Activated effector memory CD4-positive, alpha-beta T cell treated with anti-CD3 and anti-CD28 coated beads, Interleukin-2, amount 50 U/mL, for 16 hours (primary cell): ENCODE measurements around the gene ZFYVE28.

Experiments used
- DNase-seq: peaks from one replicate; pipeline ENCODE4 v3.0.0-alpha.2; 2020

The ZFYVE28 gene

DNA sequence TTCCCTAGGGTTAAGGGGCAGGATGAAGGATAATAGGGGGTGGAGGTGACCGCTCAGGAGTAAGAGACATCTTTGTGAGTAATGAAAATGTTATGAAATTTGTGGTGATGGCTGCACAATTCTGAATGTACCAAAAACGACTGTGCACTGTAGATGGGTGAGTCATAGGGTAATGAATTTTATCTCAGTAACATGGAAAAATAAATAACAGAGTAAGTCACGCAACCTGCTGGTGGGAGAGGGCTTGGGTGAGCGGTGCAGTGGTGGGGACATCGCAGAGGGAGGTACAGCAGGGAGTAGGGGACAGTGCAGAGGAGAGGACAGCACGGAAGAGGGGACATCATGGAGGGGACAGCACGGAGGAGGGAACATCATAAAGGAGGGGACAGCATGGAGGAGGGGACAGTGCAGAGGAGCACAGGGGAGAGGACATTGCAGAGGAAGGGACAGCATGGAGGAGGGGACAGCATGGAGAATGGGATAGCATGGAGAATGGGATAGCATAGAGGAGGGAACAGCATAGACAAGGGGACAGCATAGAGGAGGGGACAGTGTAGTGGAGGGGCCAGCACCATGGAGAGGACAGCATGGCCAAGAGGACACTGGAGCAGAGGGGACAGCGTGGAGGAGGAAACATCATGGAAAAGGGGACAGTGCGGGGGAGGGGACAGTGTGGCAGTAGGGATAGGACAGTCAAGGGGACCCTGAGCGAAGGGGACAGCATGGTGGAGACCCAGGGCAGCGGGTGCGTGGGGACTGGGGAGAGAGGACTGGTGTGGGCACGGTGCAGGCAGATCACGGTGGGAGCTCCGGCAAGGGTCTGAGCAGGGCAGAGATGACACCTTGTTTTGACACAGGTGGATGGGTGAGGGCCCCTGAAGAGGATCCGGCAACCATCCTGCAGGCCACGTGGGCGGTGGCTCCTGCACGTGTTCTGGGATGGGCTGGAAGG is 88.1 kb downstream of the ZFYVE28 start:
- no peak for DNase-seq

DNA sequence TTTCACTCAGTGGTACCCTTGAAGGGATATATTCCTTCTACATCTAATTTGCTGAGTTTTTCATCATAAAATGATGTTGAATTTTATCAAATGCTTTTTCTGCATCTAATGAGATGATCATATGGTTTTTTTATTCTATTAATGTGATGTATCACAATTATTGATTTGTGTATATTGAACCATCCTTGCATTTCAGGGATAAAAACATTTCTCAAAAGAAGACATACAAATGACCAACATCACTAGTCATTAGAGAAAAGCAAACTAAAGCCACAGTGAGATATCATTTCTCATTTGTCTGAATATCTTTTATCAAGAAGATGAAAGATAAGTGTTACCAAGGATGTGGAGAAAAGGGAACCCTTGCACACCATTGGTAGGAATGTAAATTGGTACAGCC is 90.9 kb downstream of the ZFYVE28 start:
- no peak for DNase-seq

DNA sequence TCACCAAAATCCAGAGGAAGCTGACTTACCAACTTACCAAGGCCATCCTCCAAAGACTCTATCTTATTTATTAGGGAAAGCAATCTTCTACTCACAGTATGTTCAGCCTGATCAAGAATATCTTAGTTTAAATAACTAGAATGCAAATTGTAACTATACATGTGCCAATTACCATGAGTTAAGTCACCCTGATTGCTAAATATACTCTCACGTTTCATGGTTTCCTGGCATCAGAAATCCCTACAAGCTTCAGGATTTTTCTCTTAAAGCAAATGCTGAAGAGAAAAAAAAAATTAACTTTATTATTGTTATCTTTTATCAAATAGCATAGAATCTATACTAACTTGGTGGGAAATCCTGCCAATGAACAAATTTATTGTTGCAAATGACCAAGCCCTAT is 93.6 kb downstream of the ZFYVE28 start:
- DNase-seq: no peak

DNA sequence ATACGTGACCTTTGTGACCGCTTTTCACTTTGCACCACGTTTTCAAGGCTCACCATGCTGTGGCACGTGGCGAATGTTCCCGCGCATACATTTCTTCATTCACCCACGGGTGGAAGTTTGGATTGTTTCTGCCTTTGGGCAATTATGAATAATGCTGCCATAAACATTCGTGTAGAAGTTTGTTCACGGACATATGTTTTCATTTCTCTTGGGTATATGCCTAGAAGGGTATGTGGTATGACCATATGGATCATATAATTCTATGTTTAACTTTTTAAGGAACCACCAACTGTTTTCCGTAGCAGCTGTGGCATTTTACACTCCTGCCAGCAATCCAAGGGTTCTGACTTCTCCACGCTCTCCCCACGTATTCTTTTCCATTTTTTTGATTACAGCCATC is 95.6 kb downstream of the ZFYVE28 start:
- no peak for DNase-seq

DNA sequence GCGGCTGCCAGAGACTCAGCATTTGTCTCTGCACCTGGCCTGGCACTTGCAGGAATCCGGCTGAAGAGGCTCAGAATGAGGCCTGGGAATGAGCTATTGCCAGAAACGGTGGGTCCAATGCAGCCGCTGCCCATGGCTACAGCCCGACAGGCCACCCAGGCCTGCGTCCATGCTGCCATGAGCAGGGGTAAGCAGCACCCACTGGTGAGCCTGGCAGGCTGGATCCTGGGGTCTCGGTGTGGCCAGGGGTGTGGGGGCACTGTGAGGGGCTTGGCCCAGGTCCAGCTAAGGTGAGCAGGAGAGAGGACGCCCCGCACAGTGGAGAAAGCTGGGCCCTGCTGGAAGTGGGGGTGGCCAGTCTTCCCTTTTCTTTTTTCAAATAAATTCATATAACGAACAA is 96.2 kb downstream of the ZFYVE28 start:
- DNase-seq: no peak

DNA sequence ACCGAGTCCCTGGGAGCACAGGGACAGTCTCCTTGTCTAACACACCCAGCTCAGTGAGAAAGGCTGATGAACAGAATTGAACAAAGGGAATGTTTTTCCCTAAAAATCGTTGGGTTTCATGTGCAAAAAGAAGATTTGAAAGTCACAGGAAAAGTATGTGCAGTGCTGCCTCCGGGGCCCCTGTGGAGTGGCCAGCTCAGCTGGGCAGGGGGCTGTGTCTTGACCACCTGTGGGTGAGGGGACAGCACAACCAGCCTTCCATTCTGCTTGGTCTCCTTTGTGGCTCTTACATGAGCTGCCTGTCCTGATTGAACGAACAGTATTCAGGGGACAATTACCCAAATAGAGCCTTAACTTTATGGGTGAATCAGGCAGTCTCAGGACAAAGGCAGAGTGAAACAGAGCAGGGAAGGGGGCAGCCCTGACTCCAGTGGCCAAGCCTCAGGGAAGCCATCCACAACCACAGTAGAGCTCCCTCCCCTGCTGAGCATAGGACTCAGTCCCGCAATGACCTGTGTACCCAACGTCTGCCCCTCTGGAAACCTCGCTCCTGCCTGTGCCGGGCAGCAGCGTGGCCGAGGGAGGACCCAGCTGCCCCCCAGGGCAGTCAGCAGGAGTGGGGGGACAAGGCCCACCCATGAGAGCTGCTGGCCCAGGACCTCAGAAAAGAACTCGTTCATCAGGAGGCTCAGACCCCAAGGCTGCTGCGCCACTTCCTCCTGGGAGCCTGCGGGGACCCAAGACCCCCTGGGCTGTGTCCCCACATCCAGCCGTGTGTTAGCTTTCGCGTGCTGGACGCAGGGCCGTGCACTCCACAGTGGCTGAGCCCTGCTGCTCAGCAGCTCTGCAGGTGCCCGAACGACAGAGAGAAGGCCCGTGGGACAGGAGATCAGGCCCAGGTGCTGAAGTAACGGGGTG is 96.9 kb downstream of the ZFYVE28 start:
- no peak for DNase-seq

DNA sequence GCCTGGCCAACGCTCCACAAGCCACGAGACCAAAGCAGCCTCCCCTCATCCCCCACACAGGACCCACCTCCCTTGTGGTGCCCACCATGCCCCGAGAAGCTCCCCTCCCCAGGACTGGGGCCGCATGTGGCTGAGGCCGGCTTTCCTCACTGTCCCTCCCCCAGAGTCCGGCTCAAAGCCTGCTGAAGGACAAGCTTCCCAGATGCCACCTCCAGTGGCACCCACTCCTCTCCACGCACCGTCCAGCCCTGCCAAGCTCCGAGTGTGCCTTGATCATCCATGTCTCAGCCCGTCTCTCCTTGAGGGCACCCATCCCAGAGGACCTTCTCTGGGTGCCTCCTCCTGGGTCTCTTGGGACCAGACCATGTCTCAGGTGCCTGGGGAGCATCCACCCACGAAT is 97.7 kb downstream of the ZFYVE28 start:
- no peak for DNase-seq

DNA sequence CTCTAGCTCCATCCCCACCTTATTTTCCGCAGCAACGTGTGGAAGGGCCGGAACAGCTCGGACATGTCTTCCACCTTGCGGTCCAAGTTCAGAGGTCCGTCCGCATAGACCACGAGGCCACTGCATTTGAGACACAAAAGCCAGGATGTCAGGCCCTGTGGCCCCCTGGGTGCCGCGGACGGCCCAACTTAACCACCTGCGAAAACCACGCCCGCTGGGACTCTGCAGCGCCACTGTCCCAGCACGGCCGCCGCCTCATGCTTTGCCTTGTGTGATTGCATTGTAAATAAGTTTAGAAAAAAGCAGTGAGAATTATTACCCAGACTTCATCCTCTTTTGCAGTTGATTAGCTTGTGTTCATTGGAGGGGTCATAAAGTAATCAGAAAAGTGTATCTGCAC is 98.3 kb downstream of the ZFYVE28 start:
- DNase-seq: no peak

DNA sequence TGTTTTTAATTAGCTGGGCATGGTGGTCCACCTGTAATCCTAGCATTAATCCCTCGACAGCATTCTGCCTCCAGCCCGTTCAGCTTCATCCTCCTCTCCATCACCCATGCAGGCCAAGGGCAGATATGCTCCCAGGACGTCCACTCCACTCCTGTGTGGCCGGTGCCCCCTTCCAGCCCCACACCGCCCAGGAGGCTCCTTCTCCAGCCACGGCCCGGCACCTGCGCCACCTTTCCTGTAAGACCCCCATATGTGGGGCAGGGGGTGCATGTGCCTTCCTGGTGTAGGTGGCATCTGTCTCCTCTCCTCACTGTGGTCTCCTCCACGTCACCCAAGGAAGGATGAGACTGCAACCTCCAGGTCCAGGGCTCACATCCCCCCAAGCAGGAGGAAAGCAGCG is 99.6 kb downstream of the ZFYVE28 start:
- DNase-seq: no peak

DNA sequence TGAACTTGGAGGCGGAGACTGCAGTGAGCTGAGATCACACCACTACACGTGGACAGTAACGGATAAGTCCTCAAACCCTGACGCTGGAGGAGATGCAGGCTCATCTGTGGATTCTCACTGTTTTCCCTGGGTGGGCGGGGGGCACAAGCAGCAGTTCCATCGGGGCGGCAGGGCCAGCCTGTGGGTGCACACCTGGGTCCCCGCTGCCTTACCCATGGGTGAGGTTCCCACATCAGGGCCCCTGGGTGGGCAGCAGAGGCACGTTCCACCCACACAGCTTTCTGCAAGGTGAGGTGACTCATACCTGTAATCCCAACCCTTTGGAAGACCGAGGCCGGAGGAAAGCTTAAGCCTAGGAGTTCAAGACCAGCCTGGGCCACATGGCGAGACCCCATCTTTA is 100.0 kb downstream of the ZFYVE28 start:
- no peak for DNase-seq

DNA sequence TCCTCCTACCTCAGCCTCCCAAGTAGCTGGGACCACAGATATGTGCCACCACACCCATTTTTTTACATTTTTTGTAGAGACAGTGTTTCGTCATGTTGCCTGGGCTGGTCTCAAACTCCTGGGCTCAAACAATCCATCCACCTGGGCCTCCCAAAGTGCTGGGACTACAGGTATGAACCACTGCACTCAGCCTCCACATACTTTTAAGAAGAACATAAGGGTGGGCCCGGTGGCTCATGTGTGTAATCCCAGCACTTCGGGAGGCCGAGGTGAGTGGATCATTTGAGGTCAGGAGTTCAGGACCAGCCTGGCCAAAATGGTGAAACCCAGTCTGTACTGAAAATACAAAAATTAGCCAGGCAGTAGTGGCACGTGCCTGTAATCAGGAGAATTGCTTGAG is 105.1 kb downstream of the ZFYVE28 start:
- no peak for DNase-seq

DNA sequence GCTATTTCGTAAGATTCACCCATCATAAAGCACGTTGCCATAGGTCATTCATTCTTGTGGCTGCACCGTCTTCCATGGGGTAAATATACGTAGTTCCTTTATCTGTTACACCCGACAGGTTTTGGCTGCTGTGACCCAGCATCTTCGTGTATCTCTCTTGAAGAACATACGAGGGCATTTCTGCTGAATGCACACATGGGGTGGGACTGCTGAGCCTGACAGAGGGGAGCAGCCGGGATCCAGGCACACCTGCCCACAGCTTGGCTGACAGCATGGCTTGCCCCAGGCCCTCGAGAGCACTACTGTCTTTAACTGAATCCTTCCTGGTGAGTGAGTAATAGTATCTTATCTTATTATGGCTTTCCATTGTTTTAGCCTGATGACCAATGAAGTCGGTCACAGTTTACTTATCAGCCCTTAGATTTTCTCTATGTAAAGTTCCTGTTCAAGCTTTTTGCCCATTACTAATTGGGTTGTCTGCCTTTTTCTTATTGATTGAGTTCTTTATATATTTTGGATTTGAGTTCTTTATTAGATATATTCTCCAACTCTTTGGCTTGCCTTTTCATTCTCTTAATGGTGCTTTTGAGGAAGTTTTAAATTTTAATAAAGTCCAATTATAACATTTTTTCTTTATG is 111.6 kb downstream of the ZFYVE28 start:
- peak; percentile 41 for DNase-seq

DNA sequence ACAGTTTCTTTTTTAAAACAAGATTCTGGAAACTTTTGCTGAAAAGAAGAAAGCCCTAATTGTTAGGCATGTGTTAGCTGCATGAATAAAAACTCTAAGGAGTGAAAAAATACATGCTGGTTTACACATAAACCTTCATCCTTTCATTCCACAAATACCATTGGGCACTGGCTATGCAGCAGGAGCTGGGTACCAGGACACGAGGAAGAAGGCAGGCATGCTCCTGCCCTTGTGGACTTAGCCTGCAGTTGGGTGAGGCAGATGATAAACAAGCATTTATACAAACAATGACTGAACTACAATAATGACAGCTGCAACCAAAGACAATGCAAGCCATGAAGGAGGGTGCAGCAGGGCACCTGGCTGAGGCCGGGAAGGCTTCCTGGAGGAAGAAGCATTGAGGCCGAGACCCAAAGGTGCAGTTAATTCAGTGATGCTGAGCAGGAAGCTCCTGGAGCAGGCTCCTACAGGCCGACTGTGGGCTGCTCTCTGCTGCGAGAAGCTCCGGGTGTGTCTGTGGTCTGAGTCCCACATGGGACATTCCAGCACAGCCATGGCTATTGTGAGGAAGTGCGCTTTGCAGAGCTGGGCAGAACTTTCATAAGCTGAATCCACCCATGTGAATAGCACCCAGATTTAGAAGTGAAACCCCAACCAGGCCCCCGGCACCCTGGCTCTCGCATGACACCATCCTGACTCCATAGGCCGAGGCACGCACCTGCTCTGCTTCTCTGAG is 112.5 kb downstream of the ZFYVE28 start:
- DNase-seq: peak; percentile 31

DNA sequence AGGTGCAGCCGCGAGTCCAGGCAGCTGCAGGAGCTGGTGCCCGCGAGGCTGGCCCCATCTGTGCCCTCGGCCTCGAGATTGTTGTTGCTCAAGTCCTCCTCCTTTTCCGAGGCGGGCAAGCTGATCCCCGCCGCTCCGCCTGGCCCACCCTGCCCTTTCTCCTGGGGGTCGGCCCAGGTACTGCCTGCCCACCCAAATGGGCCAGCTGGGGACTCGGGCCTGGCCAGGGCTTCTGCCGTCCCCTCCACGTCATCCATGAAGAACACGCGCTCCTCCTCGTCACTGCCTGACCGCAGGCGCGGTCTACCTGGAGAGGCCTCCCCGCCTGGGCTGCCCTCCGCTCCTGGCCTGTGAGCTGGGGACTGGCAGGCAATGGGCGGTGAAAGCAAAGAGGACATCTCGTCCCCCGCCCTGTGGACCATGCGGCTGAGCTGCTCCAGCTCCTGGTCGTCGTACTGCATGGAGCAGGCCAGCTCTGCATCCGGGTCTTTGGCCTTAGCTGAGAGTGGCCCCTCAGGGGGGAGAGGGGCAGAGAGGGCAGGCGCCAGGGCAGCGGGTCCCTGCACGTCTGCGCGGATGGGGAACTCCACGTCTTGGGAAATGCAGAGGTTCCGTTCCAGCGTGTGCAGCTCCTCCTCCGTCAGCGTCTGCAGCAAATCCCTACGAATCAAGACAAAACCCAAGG is 113.4 kb downstream of the ZFYVE28 start:
- DNase-seq: peak; percentile 47

DNA sequence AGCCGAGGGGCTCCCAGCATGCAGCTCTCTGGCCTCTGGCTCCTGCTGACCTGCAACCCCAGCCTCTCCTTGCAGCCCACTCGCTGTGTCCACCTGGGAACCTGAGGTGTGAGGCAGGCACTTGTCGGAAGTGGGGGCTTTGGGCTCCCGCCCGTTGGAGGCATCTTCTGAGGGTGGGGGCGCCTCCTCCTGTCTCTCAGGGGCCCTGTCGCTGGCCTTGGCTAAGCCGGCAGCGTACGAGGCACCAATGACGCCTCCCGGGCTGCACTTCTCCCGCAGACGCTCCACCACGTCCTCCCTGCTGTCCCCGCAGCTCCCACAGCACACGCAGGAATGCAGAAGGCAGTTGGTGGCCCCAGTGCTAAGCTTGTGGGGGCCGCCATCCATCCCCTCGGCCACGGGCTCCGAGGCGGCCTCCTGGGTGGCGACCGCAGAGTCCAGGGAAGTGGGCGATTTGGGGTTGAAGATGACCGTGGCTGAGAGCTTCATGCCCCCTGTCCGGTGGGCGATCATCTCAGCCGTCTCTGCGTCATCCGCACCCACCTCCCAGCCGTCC is 114.0 kb downstream of the ZFYVE28 start:
- peak; percentile 46 for DNase-seq

DNA sequence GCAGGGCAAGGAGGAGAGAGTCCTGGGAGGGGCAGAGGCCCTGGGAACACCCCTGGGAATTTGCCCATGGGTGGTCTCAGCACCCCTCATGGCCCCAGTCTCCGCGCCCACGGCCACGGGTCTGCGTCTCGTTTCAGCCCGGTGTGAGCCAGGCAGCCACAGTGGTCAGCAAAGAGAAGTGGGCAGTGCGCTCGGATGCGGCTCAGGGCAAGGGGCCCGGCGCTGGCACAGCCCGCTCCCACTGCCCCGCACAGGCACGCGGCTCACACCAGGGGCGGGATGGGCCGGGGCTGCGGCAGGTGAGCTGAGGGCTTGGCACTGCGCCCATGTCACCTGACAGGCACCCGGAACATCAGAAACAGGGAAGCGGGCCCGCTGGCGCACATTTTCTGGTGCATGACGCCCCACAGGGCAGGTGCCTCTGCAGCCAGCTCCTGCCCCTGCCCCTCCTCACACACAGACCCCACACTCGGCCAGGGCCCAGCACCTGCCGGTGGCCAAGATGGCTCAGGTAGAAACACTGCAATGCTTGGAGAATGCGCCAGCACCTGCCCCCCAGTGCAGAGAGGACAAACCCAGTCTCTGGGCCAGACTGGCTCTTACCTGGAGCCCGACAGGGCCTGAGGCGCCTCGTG is 114.6 kb downstream of the ZFYVE28 start:
- DNase-seq: peak; percentile 58

DNA sequence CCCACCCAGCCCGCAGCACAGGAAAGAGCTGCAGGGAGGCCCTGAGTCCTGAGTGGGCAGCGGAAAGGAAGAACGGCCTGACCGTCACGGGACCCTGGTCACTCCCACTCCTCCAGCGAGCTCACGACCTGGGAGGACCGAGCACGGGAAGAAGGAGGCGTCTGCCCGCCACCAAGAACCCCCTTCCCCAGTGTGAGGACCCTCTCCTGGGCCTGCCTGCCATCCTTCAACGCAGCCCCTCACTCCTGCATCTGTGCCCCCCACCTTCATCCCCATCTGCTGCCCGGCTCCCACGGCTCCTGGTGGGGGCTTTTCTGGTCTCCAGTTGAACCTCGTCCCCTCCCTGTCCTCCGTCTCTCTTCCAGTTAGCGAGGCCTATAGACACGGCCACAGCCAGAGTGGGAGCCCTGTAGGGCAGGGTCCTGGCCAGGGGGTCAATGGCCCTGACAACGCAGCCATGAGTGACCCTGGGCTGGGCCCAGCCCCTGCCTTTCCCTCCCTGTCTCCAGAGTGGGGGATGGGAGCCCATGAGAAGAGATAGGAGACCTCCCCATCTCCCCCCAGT is 115.2 kb downstream of the ZFYVE28 start:
- peak; percentile 47 for DNase-seq

DNA sequence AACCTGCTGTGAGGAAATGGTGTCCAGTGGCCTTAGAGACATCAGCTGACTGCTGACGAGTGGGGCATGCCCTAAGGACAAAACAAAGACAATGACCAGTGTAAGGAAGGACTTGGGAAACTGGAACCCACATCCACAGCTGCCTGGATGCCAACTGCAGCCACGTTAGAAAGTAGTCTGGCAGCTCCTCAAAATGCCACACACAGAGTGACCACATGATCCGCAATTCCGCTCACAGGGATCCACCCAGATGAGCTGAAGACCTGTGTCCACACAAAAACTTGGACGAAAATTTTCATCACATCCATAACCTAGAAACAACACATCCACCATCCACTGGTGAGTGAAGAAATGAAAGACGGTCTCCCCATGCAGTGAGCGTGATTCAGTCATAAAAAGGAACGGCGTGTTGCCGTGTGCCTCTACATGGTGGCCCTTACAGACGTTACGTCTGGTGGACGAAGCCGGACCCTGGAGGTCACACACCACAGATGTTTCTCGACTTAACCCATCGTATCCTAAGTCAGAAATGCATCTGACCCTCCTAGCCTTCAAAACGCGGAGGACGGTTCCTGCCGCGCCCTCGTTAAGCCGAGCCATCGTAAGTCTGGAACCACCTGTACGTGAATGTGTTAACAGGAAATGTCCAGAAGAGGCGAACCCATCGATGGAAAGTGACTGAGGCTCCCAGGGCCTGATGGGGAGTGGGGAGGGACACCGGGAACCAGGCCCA is 115.9 kb downstream of the ZFYVE28 start:
- DNase-seq: peak; percentile 42

DNA sequence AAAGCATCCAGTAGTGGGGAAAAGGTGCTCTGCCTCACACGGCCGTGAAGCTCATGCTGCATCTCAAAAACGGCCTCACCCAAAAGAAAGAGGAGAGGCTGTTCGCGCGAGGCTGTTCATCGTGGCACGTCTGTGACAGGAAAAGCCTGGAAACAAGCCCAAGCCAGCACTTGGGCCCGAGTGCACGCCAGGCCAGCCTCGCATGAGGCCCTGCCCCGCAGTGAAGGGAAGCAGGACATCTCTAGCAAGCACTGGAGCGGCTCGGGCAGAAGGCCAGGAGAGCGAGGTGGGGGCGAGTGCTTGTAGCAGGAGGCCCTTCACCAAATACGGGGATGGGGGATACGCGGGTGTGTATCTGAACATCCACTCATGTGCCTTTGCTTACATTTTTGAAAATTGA is 116.6 kb downstream of the ZFYVE28 start:
- peak; percentile 54 for DNase-seq

DNA sequence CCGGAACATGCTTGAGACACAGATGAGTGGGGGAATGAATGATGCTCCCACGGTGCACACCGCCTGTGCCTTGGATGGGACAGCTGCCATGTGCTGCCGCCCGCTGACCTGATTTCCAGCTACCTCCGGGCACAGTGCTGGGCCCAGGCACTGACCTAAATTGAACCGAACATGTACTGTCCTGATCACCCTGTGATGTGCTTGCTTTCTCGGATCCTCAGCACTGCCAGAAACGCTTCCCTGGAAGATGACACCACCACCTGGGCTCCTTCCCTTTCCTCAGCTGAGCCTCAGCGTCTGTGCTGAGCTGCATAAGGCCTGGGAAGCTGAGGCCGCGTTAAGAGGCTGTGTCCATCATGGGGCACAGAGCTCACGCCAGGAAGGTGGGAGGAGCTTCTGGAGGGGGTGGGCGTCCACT is 117.2 kb downstream of the ZFYVE28 start:
- peak; percentile 54 for DNase-seq
